Measurements from ENCODE around the gene WNT9B.

GRCh38 chr17:46910179-46910927 lies 59.0 kb downstream of the WNT9B start:
- TF ChIP-seq CTCF (IDR thresholded peaks at IDR 0.05) = no peak
- TF ChIP-seq POLR2A (IDR thresholded peaks at IDR 0.05; ENCODE audit: low read depth) = no peak

All from esophagus muscularis mucosa (tissue), 3 donors.